Left colon (tissue), 2 donors: ENCODE data around the gene LRRFIP1. TPM values are rescaled to one million over a fixed set of nuclear protein-coding genes. Genes with fewer than 3 reads are reported as not detected.

ENCODE experiments used
- ATAC-seq: fragments of 200-7000 bp; cut with Tn5 transposase; one replicate; pipeline ENCODE4 v1.9.1; 2020; ENCODE audit warnings: mild to moderate bottlenecking, moderate library complexity
- DNase-seq, 2 donors: peaks; one replicate each; pipeline ENCODE4 v3.0.0-alpha.2; 2020
- intact Hi-C, 2 donors: fragments of 100-400 bp; cut with DNase I in 1 of 2; cut with micrococcal nuclease in 1 of 2; formaldehyde crosslinking; loops; one replicate each; pipeline versions ENCODE4 v1.11.2 to v1.14.0; 2022; cut with DNase I, micrococcal nuclease
- total RNA-seq, 2 donors: library from RNA; stranded (reverse); fragmentation: NEBNext Ultra II Directional; extraction: Animal tissue kit (Norgen Biotek cat#: 25700); gene quantifications; one replicate each; pipeline ENCODE4 v1.2.1, GENCODE V29; 2021
- donor health status: DM: no; HTN: no; CAD: no.
- donor health status: DM: yes; HTN: yes; CAD: no.

LRRFIP1 gene
- total RNA-seq, 2 donors from 2014 or later = 121 to 123 TPM

DNA sequence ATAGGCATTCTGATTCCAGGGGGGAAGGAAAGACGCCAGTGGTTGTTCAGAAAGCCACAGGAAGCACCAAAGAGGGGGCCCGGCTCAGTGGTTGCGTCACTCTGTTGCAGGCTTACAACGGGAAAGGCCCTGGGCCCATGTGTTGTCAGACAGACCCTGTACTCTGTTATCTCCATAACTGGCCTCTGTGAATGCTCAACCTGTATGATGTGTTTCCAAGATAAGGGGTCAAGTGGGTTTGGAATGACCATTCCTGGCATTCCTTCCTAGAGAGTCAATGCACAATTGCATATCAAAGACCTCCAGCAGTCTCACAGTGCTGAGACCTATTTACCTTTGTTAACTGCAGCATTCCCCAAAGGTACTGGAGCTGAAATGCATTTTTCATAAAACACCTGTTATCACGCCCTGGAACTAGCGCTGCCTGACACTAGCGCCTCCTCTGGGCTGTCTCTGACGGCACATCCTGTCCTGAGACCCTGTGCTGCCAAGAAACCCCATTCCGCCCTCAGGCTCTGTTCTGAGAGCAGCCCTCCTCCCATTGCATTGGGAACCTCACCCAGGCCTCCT is 13.2 kb upstream of the LRRFIP1 start:
- DNase-seq = no peak
- intact Hi-C loops = no loop called here
- ATAC-seq = no peak

DNA sequence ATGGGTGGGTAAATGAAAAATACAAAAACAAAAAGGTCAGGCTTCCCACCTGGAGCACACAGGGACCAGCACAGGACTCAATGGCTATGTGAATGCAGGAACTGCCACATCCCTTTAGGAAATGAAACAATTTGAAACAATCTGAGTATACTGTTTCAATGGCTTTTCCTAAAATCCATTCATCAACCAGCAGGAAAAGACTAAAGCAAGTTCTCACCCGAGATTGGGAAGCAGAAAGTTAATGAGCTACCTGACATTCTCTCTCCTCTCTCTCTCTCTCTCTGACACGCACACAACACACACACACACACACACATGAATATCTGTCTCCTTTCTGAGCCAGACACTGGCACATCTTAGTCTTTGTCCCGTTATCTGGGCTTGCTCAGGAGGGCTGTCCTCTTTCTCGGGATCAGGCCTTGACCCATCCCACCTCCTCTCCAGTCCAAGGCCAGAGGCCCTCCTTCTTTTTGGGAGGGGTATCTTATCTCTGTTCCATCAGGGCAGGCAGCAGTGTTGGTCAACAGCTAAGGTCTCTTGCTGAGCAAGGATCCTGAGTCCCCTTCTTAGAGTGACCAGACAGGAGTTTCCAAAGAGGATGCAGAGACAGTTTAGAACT is 11.6 kb upstream of the LRRFIP1 start:
- ATAC-seq (no peak), DNase-seq (no peak)
- intact Hi-C loops = no loop called here

DNA sequence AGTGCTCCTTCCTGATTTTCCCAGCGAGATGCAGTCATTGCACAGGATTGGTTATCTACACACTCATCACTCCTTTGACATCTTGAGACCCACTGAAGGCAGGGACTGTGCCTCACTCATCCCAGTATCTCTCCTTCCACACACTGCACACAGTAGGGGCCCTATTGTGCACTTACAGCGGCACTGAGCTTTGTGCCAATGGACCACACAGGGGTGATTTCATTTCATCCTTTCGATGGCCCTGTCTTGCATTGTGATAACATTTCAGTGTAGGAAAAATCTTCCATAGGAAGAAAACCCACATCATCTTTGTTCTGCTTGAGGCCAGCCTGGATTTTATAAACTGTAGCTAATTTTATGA is 11.0 kb upstream of the LRRFIP1 start:
- DNase-seq = no peak
- intact Hi-C loops = no loop called here
- no peak for ATAC-seq

DNA sequence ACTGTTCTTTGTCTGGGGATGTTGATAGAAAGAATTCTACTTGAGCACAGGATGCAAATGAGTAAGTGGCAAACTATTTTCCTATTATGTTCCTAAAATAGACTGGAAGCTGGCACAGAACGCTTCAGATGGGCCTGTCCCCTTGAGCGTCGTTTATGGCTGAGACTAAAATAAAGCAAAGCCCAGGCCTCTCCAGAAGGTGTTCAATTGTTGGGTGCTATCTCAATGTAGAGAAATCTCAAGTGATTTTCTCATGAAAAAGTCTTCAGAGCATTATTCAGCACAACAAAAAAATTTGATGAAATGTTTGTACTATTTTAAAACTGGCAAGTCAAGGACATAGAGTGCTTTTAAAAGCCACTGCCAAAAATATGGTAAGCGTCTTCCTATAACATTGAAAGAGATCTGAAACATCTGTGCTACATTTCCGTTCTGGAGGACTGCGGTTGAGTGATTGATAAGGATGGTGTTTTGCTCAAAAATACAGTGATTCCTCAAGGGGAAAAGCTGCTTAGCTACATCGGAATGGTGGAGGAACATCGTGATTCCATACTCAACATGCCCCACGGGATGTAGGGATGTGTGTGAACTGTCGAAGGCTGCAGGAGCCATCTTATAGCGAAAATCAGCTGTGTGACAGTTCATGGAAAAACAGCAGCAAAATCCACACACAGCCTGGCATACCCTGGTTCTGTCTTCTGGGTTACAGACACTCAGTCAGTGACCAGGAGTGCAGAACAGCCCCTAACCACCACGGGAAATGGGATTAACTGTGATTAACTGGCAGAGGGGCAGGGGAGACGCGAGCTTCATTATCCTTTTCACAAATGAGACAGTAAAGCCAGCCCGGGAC is 10.4 kb upstream of the LRRFIP1 start:
- no peak for DNase-seq
- no peak for ATAC-seq
- intact Hi-C loops = no loop called here

DNA sequence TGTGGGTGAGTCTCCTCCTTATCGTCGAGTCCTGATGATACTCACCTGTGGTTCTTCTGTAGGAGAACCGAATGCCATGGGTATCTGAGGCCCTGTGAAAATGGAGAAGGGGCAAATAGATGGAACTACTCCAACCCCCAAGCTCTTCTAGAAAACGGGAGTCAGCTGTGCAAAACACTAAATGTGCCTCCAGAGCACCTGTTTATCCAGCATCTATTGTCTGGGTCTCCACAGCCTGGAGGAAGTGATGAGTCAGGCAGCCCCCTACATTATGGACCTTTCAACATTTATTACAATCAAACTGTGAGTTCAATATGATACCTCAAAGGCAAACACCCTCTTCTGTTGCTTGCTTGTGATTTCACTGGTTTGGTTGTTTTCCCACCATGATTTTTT is 9.8 kb upstream of the LRRFIP1 start:
- DNase-seq = no peak
- no peak for ATAC-seq
- intact Hi-C loops = no loop called here

DNA sequence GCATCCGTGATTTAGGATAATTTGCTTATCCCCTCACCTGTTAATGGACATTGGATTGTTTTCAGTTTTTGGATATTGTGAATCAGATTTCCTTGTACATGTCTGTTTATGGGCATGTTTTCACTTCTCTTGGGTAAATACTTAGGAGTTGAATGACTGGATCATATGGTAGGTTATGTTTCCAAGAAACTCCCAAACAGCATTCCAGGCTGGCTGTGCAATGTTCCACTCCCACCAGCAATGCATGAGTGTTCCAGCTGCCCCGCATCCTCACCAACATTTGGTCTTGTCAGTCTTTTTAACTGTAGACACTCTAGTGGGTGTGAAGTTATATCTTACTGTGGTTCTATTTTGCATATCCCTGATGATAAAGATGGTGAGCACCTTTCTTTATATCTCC is 8.9 kb upstream of the LRRFIP1 start:
- DNase-seq (no peak), ATAC-seq (no peak)
- intact Hi-C loops = no loop called here

DNA sequence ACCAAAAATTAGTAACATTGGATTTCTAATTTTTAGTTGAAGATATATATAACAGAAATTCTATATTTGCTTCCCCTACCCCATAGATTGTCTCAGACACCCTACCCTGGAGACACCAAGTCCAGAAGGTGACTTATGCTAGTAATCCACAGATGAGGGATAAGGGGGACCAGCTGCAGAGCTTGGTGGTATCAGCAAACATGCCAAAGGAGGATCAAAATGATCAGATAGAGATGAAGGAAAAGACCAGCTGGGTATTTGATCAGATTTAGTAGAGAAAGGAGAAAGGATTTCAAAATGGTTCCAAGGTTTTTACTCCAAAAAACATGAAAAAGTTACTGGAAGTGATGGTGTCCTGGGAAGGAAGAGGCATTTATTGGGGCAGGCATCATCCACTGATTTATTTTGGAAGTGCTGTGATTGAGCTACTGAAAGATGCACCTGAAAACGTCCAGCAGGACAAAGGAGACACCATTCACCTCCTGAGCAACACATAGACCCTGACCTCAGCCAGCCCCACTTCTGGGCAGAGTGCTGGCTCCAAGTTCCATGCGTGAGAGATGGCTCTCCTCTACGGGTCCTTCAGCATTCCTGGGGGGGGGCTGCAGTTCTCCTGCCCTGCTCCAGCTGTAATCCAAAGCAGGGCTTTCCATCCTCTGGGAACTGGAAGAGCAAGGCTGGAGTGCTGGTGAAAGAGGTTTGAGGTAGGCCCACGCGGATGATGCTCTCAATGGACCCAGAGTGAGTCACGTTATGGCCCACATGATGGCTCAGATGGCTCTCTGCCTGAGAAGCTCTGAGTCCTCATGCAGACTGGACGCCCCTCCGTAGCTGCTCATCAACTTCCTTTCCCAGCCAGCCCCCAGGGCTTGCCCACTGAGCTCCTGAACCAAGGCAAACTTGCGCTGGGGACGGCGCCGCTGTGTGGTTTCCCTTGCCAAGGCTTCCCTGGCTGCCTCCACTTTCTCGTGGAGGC is 3.7 kb upstream of the LRRFIP1 start:
- ATAC-seq (no peak), DNase-seq (no peak)
- intact Hi-C loops = no loop called here

DNA sequence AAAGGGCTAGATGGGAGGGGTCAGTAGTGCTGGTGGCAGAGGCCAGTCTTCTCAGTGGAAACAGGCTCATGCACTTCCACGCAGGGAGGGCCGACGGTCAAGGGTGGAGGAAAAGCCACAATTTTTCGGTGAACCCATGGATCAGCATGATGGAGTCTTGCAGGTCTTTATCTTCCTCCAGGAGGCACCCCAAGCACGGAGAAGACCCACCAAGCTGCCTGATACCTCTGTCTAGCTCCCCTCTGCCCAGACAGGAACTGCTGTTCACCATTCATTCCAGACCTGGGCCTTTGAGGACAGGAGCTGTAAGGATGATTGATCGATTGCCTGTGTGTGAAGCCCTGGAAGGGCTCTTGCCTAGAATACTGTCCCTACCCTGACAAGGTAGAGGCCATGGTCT is 2.8 kb upstream of the LRRFIP1 start:
- intact Hi-C loops = no loop called here
- DNase-seq (no peak), ATAC-seq (no peak)

DNA sequence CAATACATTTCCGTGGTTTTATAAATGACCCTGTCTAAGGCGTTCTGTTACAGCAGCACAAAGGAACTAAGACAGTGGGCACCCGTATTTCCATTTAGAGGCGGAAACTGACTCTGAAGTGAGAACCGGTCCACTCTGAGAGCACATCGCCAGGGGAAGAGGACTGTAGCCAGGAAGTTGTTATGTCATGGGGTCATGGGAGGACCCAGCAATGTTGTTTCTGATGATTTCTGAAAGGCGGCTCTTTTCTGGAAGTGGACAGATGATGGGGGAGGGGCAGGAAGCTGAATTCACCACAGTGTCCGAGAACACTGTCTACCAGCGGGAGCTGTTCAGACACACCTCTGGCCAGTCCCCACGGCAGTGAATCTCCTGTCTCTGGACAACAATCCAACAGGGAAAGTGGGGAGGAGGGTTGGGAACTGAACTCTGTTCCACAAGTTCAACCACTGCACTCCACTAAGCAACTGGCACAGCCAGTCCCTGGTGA is 2.1 kb upstream of the LRRFIP1 start:
- intact Hi-C loops = no loop called here
- ATAC-seq = no peak
- DNase-seq = no peak

DNA sequence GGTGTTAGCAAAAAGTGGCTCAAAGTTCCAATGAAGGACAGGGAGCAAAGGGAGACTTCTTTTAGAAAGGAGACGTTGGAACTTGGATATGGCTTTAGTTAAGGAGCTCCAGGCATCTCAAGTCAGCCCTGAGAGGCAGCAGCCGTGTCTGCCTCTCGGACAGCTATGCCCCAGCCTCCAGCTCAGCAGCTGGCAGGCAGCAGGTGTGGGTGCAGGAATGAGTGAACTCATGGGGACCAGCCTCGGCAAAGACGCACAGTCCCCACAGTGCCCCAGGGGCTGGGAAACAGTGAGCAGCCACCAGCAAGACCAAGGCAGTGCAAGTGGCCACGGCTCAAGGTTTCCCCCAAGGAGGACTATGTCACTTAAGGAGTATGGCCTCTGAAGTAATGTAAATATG is 1.6 kb upstream of the LRRFIP1 start:
- intact Hi-C loops = no loop called here
- DNase-seq (no peak), ATAC-seq (no peak)

DNA sequence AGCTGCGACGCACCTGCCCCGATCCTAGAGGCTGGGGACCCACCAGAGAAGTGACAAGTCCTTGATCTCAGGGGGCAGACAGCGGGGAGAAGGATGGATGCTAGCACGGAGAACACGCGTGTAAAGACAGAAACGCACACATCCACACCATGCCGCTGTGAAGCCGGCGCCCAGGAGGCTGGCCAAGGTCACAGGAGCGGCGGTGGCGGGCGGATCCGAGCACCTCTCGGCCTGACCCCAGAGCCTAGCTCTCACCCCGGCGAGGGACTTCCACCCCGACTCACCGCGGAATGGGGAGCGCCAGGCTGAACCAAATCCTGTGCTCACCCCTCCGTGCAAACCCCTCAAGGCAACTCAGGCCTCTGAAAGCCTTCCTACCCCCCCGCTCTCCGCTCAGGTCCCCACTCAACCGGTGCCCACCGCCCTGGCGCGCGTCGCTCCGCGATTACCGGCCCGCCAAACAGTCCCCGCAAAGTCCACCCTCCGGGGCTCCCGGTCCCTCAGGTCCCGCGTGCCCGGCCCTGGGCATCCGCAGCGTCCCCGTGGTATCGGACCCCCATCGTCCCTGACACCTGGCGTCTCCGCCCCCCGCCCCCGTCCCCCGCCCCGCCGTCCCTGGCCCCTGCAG is 460 bp upstream of the LRRFIP1 start:
- DNase-seq (no peak), ATAC-seq (peak; percentile 28)
- intact Hi-C loops = no loop called here

DNA sequence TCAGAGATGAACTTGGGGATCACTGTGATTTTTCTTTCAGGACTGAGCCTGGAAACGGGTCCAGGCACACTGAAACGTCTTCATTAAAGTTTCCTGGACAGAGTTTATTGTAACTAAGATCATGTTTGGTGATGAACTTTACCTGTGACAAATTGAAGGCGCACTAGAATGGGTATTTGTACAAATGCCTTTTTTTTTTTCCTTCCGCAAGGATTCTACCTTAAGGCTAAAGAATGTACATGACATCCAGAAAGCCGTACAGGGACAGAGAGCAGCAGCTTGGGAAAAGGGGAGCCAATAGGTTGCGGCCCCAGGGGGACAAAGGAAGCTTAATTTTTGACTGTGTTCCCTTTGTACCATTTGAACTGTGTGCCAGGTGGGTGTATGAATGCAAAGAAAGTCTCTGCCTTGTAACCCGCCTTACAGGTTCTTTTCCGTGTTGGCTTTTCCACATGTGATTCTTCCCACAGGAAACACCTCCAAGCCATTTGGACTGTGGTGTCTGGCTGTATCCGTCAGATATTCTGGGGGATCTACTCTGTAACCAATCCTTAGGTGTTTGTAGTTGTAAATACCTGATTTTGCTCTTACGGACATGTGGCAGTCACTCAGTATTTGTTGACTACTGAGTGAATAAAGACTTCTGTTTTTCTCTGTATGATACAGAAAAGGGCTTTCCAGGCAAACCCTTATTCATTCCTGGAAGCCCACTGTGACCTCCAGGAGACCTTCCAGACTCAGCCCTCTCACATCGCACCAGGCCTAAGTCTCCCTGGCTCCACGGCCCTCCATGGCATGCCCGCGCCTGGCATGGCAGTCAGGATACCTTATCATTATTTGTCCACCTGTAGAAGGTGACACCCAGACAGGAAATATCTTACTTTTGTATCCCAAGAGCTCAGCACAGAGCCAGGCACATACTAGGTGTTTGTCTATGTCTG is 1.1 kb downstream of the LRRFIP1 start:
- no peak for ATAC-seq
- no peak for DNase-seq
- intact Hi-C loops = no loop called here

DNA sequence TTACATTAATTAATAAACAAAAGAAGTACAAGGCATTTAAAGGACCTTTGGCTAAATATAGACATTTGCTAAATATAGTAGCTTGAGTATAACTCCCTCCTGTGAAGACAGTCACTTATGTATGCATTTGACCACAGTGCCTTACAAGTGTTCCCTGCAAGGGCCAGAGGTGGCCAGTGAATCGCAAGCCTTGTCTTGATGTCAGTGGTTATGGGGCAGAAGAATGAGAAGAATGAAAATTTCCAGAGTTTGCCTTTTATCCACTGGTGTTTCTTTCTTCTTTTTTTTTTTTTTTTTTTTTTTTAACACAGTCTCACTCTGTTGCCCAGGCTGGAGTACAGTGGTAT is 1.8 kb downstream of the LRRFIP1 start:
- no peak for DNase-seq
- intact Hi-C loops = no loop called here
- ATAC-seq = no peak

DNA sequence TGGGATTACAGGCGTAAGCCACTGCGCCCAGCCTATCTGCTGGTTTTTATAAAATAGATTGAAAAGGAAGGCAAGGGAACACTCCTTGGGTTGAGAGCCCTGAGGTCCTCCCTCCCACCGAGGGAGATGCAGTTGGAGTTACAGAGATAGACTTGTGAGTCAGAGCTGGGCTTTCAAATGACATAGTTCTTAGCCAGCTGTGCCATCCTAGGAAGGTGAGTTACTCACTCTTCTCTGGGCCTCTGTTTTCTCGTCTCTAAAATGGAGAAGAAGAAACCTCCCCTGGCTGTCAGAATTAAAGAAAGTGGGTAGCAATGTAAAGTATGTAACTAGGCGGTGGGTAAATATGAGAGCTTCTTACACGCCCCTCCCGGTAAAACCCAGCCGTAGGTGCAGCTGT is 2.4 kb downstream of the LRRFIP1 start:
- intact Hi-C loops = no loop called here
- ATAC-seq (no peak), DNase-seq (no peak)

DNA sequence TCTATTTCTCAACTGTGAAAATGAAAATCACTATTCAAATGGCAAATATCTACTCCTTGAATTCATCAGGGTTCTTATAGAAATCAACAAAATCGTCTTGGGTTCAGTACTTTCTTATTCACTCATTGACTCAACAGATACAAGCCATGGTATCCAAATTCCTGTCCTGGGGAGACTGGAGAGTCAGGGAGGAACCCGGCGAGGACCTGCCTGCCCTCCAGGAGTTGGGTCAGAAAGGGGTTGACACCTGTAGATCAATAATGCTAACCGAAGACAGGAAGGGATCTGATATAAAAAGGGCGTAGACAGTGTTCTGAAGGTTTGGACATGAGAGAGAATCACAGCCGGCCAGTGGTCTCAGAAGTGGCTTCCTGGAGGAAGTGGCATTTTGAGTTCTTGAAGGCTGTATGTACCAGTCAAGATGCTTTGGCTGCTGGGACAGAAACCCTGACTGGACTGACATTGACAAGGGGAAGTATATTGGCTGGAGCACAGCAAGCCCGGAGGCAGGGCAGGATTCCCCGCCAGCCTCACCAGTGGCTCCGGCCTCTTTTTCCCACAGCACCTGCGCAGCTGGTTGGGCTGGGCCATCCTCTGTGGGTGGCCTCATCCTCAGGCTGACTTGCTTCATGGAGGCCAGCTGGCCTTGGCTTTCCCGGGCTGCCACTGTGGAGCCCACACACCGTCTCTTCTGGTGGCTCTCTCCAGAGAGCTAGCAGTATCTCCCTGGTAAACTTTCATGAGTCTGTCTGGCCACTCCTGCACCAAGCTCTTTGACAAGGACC is 3.0 kb downstream of the LRRFIP1 start:
- ATAC-seq = no peak
- DNase-seq = no peak
- intact Hi-C loops = no loop called here

DNA sequence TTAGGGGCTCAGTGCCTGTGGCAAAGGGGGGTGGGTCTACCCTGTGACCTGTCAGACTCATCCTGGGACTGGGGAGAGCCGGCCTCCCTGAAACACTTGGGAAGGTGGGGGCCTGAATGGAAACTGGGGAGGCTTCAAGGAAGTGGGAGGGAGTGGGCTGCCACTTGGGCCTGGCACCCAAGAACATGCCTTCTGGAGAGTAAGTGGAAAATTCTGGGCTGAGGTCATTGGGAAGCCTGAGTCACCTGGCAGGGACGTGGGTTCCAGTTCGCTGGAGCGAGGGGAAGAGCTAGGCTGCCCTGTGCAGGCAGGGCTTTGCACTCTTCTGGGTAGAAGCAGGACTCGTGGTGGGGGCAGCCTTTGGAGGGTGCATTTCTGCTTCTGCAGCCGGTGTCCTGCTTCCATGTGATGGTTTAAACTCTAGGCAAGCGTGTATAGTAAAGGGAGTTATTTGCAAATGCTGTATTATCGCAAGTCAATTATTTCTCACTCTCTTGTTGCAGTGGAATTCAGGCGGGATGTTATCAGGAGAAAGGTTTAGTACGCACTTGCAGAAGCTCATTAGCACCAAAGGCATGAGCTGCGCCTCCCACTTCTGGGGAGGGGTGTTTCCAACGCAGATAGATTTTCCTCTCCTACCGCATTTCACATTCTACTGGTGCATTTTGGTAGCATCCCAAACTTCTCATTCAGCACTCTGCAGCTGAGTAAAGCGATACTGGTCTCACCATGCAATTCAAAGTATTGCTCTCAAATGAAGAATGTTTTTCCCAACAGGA is 3.8 kb downstream of the LRRFIP1 start:
- DNase-seq = no peak
- intact Hi-C loops = no loop called here
- ATAC-seq = no peak
